Measurements from ENCODE around the gene RNF212B. TPM values are rescaled to one million over a fixed set of nuclear protein-coding genes. Genes with fewer than 3 reads are reported as not detected.

RNF212B gene
- total RNA-seq, 4 donors from 2014 or later = not detected

- Histone ChIP-seq H3K4me1 (peaks cover 22% of the 10 kb centered on the region), H3K27me3 (no peaks in the 10 kb centered on the region), H3K4me3 (peak overlapping the region; percentile 97), H3K9me3 (no peaks in the 10 kb centered on the region), H3K27ac (peak overlapping the region; percentile 93), H3K36me3 (no peaks in the 10 kb centered on the region)
- no peak for DNase-seq (ENCODE audit: low spot score in 2 of 2)
- whole genome bisulfite sequencing = 2% methylated on average over 11 of the region's 22 CpGs
- no peak for TF ChIP-seq POLR2A (IDR thresholded peaks at IDR 0.05)
- TF ChIP-seq EP300 (IDR thresholded peaks at IDR 0.05) = no peak
- no peak for TF ChIP-seq CTCF (IDR thresholded peaks at IDR 0.05)
- no peak for TF ChIP-seq POLR2AphosphoS5 (IDR thresholded peaks at IDR 0.05)
These were observed 47.8 kb downstream of the RNF212B start for GRCh38 chr14:23285530-23286019.

- TF ChIP-seq POLR2AphosphoS5 (IDR thresholded peaks at IDR 0.05) (peak in 2 of 3 donors; percentile 13 to 35), CTCF (IDR thresholded peaks at IDR 0.05) (no peak), EP300 (IDR thresholded peaks at IDR 0.05) (no peak), POLR2A (IDR thresholded peaks at IDR 0.05) (peak in 1 of 2 donors; percentile 35)
- peaks cover 22% of the 10 kb centered on the region for H3K4me1 ChIP-seq
- H3K36me3 ChIP-seq = no peaks in the 10 kb centered on the region
- peak; percentile 99 to 100 for DNase-seq (ENCODE audit: low spot score in 2 of 2)
- H3K27ac ChIP-seq = peak within 1 kb of the TSS; percentile 93
- H3K4me3 ChIP-seq = peak within 1 kb of the TSS; percentile 97
- H3K9me3 ChIP-seq = no peaks in the 10 kb centered on the region
- no peaks in the 10 kb centered on the region for H3K27me3 ChIP-seq
- WGBS = 3% methylated on average over 22 of the region's 53 CpGs
These were observed 48.5 kb downstream of the RNF212B start, which contains the start of gene HOMEZ for GRCh38 chr14:23286020-23286901. TSS of gene HOMEZ (minus strand) at chr14:23286132. CDS start at chr14:23285952, 180 bp downstream.

GRCh38 chr14:23286902-23287479 is 49.3 kb downstream of the RNF212B start:
- DNase-seq (ENCODE audit: low spot score in 2 of 2) = no peak
- Histone ChIP-seq H3K4me1 (peaks cover 22% of the 10 kb centered on the region), H3K9me3 (no peaks in the 10 kb centered on the region), H3K27me3 (no peaks in the 10 kb centered on the region), H3K36me3 (no peaks in the 10 kb centered on the region), H3K27ac (peak overlapping the region; percentile 93), H3K4me3 (peak overlapping the region; percentile 97)
- TF ChIP-seq CTCF (IDR thresholded peaks at IDR 0.05) (no peak), POLR2A (IDR thresholded peaks at IDR 0.05) (no peak), EP300 (IDR thresholded peaks at IDR 0.05) (no peak), POLR2AphosphoS5 (IDR thresholded peaks at IDR 0.05) (no peak)
- 57% methylated on average over 6 of the region's 6 CpGs for WGBS

GRCh38 chr14:23294734-23295561 is 57.2 kb downstream of the RNF212B start:
- Histone ChIP-seq H3K4me3 (no peak overlapping the region), H3K4me1 (peaks cover 43% of the 10 kb centered on the region), H3K9me3 (no peaks in the 10 kb centered on the region), H3K36me3 (peaks cover 6% of the 10 kb centered on the region), H3K27me3 (no peaks in the 10 kb centered on the region), H3K27ac (no peak overlapping the region)
- WGBS = 20% methylated on average over 24 of the region's 24 CpGs
- DNase-seq (ENCODE audit: low spot score in 2 of 2) = no peak
- peak; percentile 79 to 81 for TF ChIP-seq CTCF (IDR thresholded peaks at IDR 0.05)
- no peak for TF ChIP-seq POLR2AphosphoS5 (IDR thresholded peaks at IDR 0.05)
- no peak for TF ChIP-seq EP300 (IDR thresholded peaks at IDR 0.05)
